GM12864 (cell line): ENCODE measurements around the gene PINLYP.

Source experiments
- DNase-seq: peaks from one replicate; pipeline ENCODE4 v3.0.0-alpha.2; 2011; ENCODE audit warnings: low read depth
- H3K4me3 ChIP-seq: 2 replicates; pipeline ENCODE4 v1.5.1; 2011; ENCODE audit warnings: mild to moderate bottlenecking, low read depth, low read length, control low read depth
- TF ChIP-seq, protein P1 (sequence below): IDR thresholded peaks from 2 replicates; pipeline ENCODE4 v1.5.1; 2011; ENCODE audit warnings: low read depth, mild to moderate bottlenecking, moderate library complexity, low read length, control low read depth, inconsistent platforms; ENCODE audit errors: missing control alignments

Gene PINLYP

DNA sequence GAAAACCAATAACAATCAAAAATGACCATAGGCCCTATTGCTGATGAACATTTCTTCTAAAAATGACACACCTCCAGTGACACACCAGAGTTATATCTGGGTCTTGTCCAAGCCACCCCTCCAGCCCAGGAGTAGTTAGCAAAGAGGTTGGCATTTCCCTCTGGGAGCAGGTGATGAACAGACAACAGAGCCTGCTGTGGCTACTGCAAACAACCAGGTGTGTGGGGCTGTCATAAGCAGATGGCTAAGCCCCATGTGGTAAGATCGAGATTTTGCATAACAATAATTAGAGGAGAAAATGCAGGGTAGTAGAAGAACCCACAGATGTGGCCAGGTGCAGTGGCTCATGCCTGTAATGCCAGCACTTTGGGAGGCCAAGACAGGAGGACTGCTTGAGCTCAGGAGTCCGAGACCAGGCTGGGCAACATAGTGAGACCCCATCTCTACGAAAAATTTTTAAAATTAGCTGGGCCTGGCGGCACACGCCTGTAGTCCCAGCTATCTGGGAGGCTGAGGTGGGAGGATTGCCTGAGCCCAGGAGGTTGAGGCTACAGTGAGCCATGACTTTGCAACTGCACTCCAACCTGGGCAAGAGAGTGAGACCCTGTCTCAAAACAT is 5.3 kb upstream of the PINLYP start:
- no peak overlapping the region for H3K4me3 ChIP-seq
- no peak for DNase-seq
- TF ChIP-seq, protein P1, sequence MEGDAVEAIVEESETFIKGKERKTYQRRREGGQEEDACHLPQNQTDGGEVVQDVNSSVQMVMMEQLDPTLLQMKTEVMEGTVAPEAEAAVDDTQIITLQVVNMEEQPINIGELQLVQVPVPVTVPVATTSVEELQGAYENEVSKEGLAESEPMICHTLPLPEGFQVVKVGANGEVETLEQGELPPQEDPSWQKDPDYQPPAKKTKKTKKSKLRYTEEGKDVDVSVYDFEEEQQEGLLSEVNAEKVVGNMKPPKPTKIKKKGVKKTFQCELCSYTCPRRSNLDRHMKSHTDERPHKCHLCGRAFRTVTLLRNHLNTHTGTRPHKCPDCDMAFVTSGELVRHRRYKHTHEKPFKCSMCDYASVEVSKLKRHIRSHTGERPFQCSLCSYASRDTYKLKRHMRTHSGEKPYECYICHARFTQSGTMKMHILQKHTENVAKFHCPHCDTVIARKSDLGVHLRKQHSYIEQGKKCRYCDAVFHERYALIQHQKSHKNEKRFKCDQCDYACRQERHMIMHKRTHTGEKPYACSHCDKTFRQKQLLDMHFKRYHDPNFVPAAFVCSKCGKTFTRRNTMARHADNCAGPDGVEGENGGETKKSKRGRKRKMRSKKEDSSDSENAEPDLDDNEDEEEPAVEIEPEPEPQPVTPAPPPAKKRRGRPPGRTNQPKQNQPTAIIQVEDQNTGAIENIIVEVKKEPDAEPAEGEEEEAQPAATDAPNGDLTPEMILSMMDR: no peak

DNA sequence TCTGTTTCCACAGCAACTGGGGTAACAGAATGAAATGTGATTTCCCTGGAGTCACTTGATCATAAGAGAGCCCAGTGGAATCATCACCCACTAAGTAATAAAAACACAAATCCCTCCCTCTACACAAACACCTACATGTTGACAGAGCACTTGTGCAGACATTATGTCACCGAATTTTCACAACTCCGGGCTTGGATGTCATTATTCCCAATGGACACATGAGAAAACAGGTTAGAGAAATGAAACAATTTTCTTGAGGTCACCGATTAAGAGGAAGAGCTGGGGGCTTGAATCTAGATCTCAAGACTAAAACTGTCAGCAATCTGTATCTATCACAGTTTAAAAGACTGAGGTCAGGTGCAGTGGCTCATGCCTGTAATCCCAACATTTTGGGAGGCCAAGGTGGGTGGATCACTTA is 3.4 kb upstream of the PINLYP start:
- no peak overlapping the region for H3K4me3 ChIP-seq
- TF ChIP-seq, protein P1: no peak
- no peak for DNase-seq

DNA sequence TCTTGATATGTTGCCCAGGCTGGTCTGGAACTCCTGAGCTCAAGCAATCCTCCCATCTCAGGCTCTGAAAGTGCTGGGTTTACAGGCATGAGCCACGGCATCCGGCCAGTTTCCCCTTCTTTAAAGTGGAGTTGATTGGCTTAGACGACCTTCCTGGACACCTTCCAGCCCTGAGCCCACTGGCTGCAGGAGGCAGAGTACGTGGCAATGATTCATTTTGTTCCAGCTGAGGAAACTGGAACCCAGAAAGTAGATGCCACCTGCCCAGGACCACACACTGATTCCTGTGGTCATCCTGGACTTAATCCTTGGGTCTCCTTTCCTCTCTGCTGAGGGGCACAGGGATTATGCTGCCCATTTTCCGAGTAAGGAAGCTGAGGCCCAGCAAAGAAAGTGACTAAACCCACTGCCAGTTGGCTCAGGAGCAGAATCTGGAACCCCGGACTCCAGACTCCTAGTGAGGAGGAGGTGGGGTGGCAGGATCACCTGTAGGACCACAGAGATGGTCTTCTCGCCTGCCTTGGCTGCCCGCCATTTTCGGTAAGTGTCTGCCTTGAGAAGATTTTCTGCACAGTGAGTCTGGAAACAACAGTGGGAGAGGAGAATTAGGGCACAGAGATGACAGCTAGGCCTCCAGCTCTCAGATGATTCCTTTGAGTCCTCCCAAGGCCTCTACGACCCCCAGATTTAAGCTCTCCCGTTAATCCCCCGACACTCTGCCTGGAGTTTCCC is 1.0 kb upstream of the PINLYP start:
- TF ChIP-seq, protein P1: no peak
- DNase-seq: no peak
- H3K4me3 ChIP-seq: peak overlapping the region; percentile 80

DNA sequence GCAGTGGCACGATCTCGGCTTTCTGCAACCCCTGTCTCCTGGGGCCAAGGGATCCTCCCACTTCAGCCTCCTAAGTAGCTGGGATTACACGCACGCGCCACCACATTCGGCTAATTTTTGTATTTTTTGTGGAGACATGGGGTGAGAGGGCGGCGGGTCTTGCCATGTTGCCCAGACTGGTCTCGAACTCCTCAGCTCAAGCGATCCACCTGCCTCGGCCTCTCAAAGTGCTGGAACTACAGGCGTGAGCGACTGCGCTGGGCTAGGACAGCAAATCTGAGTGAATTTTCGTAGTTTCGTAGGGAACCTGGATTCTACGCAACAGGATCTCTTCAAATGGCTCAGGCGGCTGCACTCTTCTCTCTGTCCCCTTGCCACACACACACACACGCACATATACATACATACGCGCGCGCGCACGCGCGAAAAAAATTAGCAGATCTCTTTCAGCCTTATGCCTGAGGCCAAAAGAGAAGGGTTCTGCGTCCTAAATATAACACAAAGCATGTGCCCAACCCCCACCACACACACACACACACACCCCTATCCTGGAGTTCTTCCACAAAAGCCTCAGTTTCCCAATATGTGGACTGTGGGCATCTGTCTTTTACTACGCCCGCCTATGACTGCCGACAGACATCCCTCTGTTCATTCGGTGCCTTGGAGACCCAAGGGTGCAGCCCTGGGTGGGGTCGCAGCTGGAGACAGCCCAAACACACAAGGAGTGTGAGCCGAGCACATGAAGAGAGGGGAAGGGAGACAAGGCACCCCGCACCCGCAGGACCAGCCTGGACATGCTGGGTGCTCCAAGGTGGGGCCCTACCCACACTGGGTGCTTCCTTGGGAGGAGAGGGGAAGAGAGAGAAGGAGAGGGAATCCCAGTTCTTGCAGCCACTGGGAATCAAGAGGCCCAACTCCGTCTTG is 616 bp downstream of the PINLYP start:
- TF ChIP-seq, protein P1: no peak
- peak overlapping the region; percentile 35 for H3K4me3 ChIP-seq
- DNase-seq: no peak

DNA sequence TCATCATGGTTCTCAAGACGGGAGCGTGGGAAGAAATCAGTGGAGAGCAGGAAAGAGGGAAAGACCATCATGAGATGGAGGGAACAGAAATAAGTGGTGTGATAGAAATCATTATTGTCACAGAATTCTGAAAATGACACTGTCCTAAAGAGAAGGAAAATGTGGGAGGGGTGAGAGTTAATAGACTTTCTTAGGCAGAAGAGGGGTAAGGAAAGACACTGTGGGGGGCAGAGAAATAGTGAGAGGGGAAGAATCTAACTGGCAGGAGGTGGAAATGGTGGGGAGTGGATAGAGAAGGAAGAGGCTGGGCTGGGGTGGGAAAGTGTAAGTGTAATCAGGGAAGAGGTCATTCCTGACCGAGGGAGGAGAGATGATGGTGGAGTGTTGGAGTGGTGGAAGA is 3.2 kb downstream of the PINLYP start:
- no peak overlapping the region for H3K4me3 ChIP-seq
- TF ChIP-seq, protein P1: no peak

DNA sequence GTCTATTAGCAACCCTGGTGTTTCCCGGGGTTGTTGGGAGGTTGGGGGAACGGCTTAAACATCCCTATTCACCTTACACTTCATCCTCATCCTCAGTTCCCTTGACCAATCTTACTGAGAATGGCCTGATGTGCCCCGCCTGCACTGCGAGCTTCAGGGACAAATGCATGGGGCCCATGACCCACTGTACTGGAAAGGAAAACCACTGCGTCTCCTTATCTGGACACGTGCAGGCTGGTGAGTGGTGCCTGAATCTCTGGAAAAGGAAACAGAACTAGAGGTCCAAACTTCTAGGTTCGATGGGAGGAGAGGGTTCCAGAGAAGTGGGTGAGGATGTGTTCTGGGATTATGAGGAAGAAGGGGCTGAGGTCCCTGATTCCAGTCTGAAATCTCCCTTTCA is 5.9 kb downstream of the PINLYP start:
- no peak for DNase-seq
- peak overlapping the region; percentile 13 for H3K4me3 ChIP-seq
- TF ChIP-seq, protein P1: no peak

More for the DNA sequence above, 3.2 kb downstream of the PINLYP start:
- no peak for DNase-seq
